NK-92 treated with Interleukin-12 subunit alpha and Interleukin-12 subunit beta, amount 100 ng/mL, for 24 hours (cell line): ENCODE data around the gene SH3D21.

ENCODE experiments used
- DNase-seq: peaks from one replicate; lab custom pipeline; 2025; lab: John Stamatoyannopoulos, UW

Gene SH3D21

DNA sequence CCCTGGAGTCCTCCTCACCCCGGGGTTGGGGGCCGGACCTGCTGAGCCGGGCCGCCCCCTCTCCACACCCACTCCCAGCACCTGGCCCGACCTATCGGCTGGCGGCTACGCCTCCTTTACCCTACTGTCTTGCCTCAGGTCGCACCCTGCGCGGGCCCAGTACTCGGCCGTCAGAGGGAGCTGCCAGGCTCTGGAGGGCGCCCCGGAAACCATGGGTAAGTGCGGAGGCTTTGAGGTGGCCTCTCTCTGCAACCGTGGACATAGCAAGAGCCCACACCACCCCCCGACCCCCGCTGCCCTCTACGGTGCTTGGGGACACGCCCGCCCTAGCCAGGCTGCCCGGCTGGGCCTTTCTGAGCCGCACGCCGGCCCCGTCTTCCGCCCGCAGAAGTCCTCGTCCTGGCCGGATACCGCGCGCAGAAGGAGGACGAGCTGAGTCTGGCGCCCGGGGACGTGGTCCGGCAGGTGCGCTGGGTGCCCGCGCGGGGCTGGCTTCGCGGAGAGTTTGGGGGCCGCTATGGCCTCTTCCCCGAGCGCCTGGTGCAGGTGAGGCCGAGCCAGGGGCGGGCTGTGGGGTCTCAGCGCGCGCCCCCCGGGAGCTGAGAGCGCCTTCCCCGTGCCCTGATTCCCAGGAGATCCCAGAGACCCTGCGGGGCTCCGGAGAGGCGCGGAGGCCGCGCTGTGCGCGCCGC is at the start of gene SH3D21:
Gene SH3D21 (plus strand): TSS at position 159 of the 692 bp plus-strand sequence. CDS start 53 bp downstream, at position 212.
- no peak for DNase-seq

DNA sequence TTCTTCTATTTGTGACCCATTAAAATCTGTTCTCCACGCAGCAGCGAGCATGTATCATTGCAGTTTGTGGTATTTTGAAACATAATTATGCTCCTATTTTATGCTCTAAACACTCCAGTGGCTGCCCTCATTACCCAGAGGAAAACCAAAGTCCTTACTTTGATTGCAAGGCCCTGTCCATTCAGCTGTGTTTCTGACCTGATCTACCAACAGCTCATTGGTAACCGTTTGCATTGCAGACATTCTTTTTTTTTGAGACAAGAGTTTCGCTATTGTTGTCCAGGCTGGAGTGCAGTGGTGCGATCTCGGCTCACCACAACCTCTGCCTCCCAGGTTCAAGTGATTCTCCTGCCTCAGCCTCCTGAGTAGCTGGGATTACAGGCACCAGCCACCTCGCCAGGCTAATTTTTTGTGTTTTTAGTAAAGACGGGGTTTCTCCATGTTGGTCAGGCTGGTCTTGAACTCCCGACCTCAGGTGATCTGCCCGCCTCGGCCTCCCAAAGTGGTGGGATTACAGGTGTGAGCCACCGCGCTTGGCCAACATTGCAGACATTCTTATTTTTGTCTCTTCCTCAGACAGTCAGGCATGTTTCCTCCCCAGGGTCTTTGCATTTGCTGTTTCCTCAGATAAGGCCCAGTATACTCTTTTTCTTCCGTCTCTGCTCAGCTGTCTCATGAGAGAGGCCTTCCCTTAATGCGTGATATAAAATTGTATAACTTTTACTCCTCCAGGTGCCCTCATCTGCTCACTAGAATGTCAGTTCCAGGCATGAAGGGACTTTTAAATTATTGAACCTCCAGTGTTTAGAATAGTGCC is 49.4 kb upstream of the SH3D21 start:
- no peak for DNase-seq

DNA sequence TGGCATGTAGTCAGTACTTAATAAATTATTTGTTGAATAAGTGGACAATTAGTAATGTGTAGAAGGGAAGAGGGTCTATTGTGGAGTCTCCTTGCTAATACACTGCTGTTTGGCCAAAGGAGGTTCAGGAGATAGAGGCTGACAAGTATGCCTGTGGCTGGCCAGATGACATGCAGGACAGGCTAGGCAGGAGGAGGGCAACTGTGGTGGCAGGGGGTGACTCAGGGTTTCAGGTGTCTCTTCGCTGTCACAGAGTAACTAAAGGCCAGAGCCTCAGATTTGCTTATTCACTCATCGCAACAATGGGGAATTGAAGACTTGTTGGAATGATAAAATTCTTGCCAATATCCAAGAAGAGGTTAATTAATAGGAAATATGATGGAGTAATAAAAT is 48.8 kb upstream of the SH3D21 start:
- DNase-seq: no peak

DNA sequence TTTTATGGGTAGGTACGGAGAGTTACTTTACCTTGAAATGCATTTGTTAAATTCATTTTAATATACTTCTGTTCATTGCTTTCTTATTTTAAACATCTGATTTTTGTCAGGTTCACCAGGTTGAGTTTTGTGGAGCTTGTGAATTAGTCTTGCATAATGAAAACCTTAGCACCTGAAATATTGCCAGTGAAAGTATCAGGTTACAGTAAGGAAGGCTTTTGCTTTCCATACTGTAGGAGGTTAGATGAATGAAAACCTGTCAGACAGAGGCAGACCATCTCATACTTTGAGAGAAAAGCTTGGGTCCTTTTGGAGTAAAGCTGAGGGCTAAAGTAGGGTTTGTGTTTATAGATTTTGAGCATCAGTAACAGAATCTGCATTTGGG is 47.2 kb upstream of the SH3D21 start:
- no peak for DNase-seq

DNA sequence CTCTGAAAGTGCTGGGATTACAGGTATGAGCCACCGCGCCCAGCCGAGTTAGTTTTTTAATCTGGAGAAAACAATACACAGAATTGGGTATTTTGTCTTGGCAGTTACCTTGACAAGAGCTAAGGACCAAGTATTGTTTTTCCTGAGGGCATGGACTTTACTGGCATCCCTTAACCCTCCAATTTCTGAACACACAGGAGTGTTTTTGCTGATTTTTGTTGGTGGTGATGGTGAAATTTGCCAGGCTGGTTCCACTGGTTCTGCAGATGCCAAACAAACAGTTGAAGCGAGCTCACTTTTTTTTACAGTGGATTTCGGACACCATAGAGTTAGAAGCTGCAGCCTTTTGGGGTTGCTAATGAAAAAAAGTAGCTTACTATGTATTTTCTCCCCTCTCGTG is 37.2 kb upstream of the SH3D21 start:
- no peak for DNase-seq

DNA sequence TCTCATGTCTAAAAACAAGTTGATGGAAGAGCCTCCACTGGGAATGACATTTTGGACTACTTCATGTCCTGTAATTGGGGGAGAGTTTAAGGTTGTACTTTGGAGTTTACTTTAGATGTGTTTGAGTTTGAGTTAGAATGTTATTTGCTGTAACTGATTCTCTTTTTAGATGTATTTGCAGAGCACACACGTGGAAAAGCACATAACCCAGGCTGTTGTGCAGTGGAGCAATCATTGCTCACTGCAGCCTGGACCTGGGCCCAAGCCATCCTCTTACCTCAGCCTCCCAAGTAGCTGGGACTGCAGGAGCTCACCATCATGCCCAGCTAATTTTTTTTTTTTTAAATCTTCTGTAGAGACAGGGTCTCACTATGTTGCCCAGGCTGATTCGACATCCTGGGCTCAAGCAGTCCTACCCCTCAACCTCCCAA is 36.7 kb upstream of the SH3D21 start:
- no peak for DNase-seq

DNA sequence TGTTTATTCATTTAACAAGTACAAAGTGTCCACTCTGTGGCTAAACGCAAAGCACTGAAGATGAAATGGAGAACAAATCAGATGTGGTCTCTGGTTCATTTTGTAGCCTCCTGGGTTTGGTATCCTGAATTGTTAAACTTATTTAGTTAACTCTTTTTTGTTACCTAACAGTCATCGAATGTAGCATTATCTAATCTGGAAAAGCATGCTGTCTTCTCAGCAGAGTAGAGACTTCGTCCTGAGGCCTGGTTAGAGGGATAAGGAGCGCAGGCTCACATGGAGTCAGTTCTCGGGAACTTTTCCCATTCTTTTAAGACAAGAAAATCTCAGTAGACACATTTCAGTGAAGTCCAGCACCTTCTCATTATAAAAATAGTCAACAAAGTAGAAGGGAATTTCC is 33.1 kb upstream of the SH3D21 start:
- DNase-seq: no peak

DNA sequence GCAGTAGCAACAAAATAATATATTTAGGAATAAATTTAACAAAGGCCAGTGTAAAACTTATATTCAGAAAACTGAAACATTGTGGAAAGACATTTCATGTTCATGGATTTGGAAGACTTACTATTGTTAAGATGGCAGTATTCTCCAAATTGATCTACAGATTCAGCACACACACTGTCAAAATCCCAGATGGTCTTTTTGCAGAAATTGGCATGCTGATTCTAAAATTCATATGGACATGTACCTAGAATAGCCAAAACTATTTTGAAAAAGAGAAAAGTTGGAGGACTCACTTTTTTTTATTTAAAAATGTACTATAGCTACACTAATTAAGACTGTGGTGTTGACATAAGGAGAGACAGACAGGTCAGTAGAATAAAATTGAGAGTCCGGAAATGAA is 32.0 kb upstream of the SH3D21 start:
- no peak for DNase-seq

DNA sequence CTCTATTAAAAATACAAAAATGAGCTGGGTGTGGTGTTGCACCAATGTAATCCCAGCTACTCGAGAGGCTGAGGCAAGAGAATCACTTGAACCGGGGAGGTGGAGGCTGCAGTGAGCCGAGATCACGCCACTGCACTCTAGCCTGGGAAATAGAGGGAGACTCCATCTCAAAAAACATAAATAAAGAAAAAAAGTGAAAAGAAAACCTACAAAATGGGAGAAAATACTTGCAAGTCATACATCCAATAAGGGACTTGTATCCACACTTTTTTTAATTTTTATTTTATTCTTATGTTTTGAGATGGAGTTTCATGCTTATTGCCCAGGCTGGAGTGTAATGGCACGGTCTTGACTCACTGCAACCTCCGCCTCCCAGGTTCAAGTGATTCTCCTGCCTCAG is 29.5 kb upstream of the SH3D21 start:
- DNase-seq: no peak

DNA sequence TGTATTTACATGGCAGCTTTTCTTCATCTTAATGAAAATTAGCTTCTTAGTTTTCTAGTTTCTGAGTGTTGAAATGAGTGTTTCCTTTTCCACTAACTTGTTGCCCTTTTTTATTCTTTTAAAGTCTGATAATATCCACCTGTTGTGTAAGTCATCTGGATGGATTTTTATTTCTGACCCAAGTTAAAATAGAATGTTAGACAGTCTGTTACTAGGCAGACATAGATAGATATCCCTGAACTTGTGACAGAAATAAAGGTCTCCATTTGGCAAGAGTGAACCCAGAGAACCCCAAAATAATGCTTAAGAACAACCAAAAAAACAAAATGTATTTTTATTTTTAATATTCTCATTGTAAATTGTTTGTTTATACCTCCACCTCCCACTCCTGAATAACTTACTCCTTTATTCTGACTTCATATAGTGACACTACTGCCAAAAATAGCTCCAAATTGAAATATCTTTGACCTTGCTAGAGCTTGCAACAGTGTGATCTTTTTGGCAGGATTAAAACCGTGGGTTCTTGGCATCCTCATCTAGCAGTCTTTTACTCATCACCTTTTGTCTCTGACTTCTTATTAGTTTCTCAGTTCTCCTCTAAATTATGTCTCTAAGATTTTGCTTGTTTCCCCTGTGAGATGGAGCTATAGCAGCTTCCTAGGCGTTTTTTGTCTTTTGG is 26.9 kb upstream of the SH3D21 start:
- DNase-seq: no peak

DNA sequence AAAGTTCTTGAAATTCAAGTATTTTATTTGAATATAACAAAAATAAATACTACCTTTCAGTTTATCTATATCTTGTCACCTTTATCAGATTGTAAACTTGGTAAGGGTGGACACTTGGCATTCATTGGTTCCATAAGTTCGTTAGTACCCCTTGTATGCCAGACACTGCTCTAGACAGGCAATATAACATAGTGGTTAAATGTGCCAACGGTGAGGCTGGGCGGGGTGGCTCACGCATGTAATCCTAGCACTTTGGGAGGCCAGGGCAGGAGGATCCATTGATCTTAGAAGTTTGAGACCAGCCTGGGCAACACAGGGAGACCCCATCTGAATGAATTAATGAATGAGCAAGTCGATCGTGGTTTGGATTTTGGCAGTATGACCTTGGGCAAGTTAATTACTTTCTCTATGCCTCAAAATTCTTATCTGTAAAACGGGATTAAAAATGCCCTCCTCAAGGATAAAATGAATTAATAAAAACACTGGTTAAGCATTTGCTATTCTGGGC is 26.3 kb upstream of the SH3D21 start:
- no peak for DNase-seq

DNA sequence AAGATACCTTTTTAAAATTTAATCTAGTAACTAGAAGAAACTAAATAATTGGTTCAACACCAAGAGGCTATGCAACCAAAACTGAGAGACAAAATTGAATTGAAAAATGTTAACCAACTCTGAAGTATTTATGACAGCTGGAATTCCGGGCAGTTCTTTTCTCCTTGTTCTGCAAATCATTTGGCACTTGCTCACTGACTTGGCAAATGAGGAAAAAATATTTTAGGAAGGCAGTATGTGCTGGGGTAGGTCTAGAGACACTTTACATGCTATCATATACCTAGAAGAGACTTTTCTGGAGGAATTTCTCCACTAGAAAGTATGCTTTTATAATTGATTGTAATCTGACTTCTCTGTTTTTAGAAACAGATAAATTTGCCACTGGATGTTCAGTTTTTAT is 22.1 kb upstream of the SH3D21 start:
- no peak for DNase-seq

DNA sequence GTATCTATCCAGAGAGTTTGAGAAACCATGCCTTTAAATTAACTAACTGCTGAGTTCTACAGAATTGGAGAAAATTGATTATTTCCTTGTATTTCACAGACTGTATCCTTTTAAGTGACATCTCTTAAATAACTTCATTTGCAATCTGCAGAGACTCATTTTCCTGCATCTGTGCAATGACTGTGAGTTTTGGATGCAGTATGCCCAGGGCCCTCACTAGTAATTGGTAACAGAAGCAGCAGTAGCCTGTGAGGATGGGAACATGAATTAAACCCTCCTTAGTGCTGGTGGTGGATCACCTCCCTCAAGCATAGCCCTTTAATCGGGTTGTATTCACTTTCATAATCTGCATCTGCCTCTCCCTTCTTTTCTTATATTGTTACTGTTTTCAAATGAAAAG is 21.7 kb upstream of the SH3D21 start:
- no peak for DNase-seq

DNA sequence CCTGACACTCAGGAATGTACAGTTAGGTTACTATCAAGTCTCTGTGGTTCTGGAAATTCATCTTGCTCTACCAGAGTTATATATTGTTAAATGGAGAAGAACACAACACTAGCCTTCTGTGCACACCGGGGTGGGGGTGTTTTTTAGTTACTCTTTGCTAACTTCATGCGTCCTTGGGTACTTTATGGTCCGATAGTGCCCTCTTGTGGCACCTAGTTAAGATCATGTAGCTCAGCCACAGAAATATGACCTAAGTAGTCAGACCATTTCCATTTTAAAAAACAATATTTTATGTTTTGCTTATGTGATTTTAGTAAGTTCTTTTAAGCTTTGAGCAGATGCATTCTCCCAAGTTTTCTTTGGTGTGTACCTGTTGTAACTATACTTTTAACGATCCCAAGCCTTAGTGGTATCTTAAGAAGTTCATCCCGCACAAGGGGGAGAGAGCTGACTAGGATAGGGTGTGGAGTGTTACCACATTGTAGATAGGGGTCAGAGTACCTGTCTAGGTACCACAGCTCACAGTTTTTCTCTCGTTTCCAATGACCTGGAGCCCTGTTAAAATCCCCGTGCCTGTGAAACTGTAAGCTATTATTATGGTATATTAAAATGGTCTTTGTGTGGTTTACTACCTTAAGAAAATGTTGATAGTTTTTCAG is 20.6 kb upstream of the SH3D21 start:
- DNase-seq: no peak

DNA sequence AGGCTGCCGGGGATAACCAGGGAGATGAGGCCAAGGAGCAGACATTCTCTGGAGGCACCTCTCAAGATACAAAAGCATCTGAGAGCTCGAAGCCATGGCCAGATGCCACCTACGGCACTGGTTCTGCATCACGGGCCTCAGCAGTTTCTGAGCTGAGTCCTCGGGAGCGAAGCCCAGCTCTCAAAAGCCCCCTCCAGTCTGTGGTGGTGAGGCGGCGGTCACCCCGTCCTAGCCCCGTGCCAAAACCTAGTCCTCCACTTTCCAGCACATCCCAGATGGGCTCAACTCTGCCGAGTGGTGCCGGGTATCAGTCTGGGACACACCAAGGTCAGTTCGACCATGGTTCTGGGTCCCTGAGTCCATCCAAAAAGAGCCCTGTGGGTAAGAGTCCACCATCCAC is 19.4 kb upstream of the SH3D21 start:
- DNase-seq: no peak

DNA sequence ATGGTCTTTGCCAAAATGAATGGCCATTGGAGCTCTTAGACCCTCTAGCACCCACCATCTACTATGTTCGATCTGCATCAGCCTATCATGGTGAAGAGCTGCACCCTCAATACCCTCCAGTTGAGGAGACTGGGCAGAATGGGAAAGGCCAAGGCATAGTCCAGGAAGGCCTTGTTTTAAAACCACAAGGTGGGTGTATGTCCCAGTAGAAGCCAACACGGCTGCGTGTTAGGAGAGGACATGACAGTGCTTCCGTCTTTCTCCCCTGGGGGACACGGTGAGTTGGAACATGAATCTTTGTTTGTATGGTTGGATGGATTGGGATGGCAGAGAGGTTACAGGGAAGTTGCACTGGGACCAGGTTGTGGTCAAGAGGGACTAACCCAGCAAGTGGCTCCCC is 18.6 kb upstream of the SH3D21 start:
- no peak for DNase-seq

DNA sequence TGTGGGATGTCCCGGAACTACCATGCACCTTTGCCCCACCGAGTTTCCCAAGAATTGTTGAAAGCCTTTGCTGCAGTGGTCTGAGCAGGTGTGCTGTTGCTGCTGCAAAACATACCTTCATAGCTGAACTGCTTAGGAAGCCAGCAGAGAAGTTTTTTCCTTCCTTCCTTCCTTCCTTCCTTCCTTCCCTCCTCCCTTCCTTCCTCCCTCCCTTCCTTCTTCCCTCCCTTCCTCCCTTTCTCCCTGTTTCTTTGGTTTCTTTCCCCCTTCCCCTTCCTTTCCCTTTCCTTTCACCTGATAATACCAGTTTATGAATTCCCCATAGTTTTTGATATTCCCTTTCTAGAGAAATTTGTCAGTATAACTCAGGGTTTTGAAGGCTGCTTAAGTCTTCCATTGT is 10.8 kb upstream of the SH3D21 start:
- no peak for DNase-seq

DNA sequence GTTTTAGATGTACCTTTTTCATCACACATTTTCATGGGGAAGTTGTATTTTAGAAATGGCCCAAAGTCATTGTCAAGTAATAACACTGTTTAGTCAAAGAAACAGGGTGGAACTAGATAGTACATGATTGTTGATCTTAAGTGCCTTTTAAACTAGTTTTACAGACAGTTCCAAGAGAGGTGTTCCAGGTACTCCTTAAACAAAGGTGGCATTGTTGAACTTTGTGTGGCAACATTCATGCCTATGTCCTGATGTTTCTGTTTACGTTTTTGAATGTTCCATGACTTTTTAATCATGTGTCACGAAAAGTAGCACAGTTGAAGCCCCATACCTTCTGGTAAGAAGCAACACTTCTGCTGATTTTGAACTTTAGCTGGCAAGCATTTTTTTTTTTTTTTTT is 9.1 kb upstream of the SH3D21 start:
- no peak for DNase-seq

DNA sequence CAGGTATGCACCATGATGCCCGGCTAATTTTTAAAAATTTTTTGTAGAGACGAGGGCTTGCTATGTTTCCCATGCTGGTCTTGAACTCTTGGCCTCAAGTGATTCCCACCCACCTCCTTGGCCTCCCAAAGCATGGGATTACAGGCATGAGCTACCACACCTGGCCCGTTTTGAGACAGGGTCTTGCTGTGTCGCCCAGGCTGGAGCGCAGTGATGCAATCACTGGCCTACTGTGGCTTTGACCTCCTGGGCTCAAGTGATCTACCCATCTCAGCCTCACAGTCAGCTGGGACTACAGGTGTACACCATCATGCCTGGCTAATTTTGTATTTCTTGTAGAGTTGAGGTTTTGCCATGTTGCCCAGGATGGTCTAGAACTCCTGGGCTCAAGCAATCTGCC is 7.5 kb upstream of the SH3D21 start:
- no peak for DNase-seq

DNA sequence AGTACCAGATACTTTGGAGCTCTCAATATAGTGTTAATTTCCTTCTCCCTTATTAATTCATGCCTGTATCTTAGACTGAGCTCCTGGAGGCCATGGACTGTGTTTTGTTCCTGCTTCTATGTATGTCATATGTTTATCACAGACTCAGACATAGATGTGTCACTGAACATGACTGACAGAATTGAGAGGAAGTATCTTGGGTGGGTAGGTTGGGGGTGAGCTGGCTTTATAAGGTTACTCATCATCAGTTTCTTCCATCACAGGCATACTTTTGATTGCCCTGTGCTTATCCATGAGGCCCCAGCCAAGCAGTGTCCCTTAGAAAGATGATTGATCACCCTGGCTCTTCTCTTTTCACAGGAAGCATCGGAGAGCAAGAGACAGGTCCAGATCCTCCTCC is 5.6 kb upstream of the SH3D21 start:
- no peak for DNase-seq

DNA sequence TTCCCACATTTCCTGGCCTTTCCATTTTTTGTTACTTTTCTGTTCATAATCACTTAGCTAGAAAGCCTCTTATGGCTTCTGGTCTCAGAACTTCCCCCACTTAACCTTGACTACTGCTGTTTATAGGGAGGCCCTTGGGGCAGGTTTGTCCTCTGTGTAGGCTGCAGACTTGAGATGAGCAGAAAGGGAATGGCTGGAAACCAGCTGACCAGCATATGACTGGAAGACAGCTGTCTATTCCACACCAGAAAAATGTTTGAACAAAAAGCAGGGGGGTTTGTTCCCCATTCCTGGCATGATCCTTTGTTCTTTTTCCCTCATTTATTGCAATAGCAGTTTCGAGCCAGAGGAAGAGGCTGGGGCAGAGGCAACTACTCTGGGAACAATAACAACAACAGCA is 4.9 kb upstream of the SH3D21 start:
- DNase-seq: no peak

DNA sequence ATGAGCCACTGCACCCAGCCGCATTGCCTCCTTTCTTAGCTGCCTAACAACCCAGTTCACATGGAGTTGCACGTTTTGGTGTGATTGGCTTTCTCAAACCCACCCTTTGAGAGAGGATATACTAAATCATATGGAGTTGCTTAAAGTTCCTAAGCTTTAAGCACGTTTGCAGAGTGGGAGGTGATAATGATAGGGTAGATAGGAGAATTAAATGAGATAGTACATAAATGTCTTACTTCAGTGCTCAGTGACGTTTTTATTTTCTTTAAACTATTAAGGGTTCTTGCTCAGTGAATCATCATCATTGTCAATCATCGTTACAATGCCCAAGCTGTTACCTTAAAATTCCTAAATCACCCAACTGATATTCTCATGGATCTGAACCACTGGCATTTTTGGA is 2.9 kb upstream of the SH3D21 start:
- DNase-seq: no peak
